Kidney (tissue), 14 donors: Measurements from ENCODE around the gene DHRS11. TPM values are rescaled to one million over a fixed set of nuclear protein-coding genes. Genes with fewer than 3 reads are reported as not detected.

Experiments used
- DNase-seq, 5 donors: peaks; one replicate each; pipeline ENCODE4 v3.0.0-alpha.2; 2013 to 2020
- FAIRE-seq: peaks from 2 replicates; lab custom pipeline; 2012; peaks lifted over from hg19 to GRCh38; lab: Jason Lieb, UNC
- H3K27ac ChIP-seq, 2 donors: one replicate each; pipeline ENCODE4 v1.7.0; 2013; ENCODE audit warnings: low read depth in 2 of 2, low read length in 2 of 2, inconsistent platforms in 1 of 2
- H3K27me3 ChIP-seq: one replicate; pipeline ENCODE4 v1.7.1; 2013; ENCODE audit warnings: low read length, inconsistent platforms; ENCODE audit not compliant: control insufficient read depth, insufficient read depth
- H3K36me3 ChIP-seq, 3 donors: one replicate each; pipeline versions ENCODE4 v1.7.0 to v1.7.1; 2013; ENCODE audit warnings: low read length in 3 of 3, control low read depth in 1 of 3, inconsistent platforms in 1 of 3; ENCODE audit not compliant: insufficient read depth in 3 of 3, control insufficient read depth in 2 of 3
- H3K4me1 ChIP-seq, 3 donors: one replicate each; pipeline versions ENCODE4 v1.7.0 to v1.7.1; 2013; ENCODE audit warnings: low read length in 3 of 3, inconsistent platforms in 1 of 3, low read depth in 1 of 3; ENCODE audit not compliant: control insufficient read depth in 2 of 3, insufficient read depth in 2 of 3
- H3K4me3 ChIP-seq, 3 donors: one replicate each; pipeline versions ENCODE4 v1.7.0 to v1.8.1; 2013; ENCODE audit warnings: low read length in 3 of 3, control low read depth in 1 of 3, inconsistent platforms in 1 of 3
- H3K9ac ChIP-seq, 3 donors: one replicate each; pipeline versions ENCODE4 v1.7.0 to v1.7.1; 2013; ENCODE audit warnings: low read length in 3 of 3, control low read depth in 1 of 3, inconsistent platforms in 1 of 3
- H3K9me3 ChIP-seq, 3 donors: one replicate each; pipeline versions ENCODE4 v1.7.0 to v1.7.1; 2013; ENCODE audit warnings: low read length in 3 of 3, control low read depth in 1 of 3, inconsistent platforms in 1 of 3; ENCODE audit not compliant: control insufficient read depth in 2 of 3, insufficient read depth in 1 of 3
- CTCF ChIP-seq: IDR thresholded peaks from 3 replicates; pipeline ENCODE4 v1.5.1; 2012; ENCODE audit warnings: mild to moderate bottlenecking, moderate library complexity, borderline replicate concordance; ENCODE audit not compliant: insufficient read depth; ENCODE audit errors: extremely low read depth
- intact Hi-C: fragments of 100-400 bp; cut with DNase I; formaldehyde crosslinking; loops from one replicate; pipeline ENCODE4 v1.11.1; 2022
- polyA plus RNA-seq: library from polyadenylated mRNA; stranded (reverse); fragments of 350-450 nt; fragmentation: Illumina TruSeq; extraction: RNeasy Lipid Tissue Mini Kit (QIAGEN cat#74804); gene quantifications from one replicate; pipeline ENCODE4 v1.2.3, GENCODE V29; 2014; ENCODE audit warnings: low read depth, low replicate concordance; ENCODE audit not compliant: insufficient read depth
- total RNA-seq: library from RNA; stranded (reverse); fragmentation: NEBNext Ultra II Directional; extraction: Animal tissue kit (Norgen Biotek cat#: 25700); gene quantifications from one replicate; pipeline ENCODE4 v1.2.1, GENCODE V29; 2021
- donor health status: control.
- donor health status: control.
- donor health status: control.
- donor health status: control.
- donor health status: control.
- donor health status: DM: yes; HTN: yes; CAD: no.
- donor health status: Normal renal cell carcinoma (clear cell type).

Gene DHRS11
- total and polyA plus RNA-seq, 2 donors from 2014 or later: 11.8 to 40.7 TPM

DNA sequence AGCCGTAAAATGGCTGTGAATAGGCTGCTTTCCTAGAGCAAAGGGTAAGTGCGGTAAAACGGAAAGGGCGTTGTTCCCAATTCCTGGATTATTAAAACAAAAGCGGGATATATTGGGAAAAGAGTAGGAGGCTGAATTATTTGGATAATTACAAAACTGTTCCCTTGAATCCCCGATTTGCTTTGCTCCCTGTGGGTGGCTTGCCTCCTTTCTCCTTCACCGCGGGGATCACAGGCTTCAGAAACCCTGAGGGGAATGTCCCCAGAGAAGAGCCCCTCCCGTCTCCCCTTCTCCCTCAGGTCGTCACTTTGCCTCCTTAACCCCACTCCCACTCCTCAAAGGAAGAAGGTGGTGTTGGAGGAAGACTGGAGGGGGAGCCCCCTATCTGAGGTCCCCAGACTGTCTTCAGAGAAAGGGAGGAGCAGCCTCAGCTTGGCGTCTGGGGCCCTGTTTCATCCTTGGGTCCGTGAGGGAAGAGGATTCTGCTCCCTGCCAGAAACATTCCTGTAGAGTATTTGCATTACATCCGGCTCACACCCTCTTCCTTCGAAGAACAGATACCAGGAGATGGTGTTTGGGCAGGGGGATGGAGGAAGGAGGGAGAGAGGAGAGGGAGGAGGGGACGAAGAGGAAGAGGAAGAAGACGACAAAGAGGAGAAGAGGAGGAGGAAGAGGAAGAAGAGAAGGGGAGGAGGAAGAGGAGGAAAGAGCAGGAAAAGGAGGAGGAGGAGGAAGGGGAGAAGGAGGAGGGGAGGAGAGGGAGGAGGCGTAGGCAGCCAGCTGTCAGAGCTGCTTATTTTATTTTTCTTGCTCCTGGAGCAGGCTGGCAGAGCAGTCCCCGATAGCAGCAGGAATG is 41.5 kb downstream of the DHRS11 start:
- peaks cover 2% of the 10 kb centered on the region for H3K27me3 ChIP-seq

GRCh38 chr17:36640346-36640745 is 48.7 kb downstream of the DHRS11 start:
- intact Hi-C loops: no loop called here
- no peak for DNase-seq
- TF ChIP-seq CTCF: no peak
- no peaks in the 10 kb centered on the region for H3K9me3 ChIP-seq
- H3K27ac ChIP-seq: no peak overlapping the region
- no peaks in the 10 kb centered on the region for H3K4me1 ChIP-seq
- no peak for FAIRE-seq
- peaks cover 17% of the 10 kb centered on the region for H3K27me3 ChIP-seq
- no peaks in the 10 kb centered on the region for H3K36me3 ChIP-seq
- H3K4me3 ChIP-seq: no peak overlapping the region
- no peak overlapping the region for H3K9ac ChIP-seq

More for the DNA sequence above, 41.5 kb downstream of the DHRS11 start:
- DNase-seq (peak in 1 of 5 donors; percentile 12), FAIRE-seq (no peak)
- Histone ChIP-seq H3K9ac (no peak overlapping the region), H3K36me3 (no peaks in the 10 kb centered on the region), H3K4me1 (no peaks in the 10 kb centered on the region), H3K27ac (no peak overlapping the region), H3K9me3 (no peaks in the 10 kb centered on the region), H3K4me3 (no peak overlapping the region)
- intact Hi-C loops: no loop called here
- TF ChIP-seq CTCF: no peak

DNA sequence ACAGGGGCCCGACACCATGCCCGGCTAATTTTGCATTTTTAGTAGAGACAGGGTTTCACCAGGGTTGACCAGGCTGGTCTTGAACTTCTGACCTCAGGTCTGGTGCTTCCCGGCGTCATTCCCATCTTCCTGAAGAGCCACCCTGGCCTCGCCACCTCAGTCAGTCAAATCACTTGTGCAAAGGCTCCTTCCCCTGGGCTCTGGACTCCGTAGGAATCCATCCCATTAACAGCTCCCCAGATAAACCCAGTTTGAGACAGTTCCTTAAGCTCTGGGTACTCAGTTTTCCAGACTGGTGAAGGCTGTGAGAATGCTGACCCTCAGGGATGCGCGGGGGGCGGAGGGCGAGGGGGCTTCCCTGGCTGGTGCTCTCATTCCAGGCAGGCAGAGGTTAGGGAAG is 49.2 kb downstream of the DHRS11 start:
- DNase-seq: no peak
- Histone ChIP-seq H3K4me3 (no peak overlapping the region), H3K9ac (no peak overlapping the region), H3K9me3 (no peaks in the 10 kb centered on the region), H3K36me3 (no peaks in the 10 kb centered on the region), H3K27ac (no peak overlapping the region), H3K27me3 (peaks cover 17% of the 10 kb centered on the region), H3K4me1 (no peaks in the 10 kb centered on the region)
- FAIRE-seq: no peak
- intact Hi-C loops: no loop called here
- TF ChIP-seq CTCF: no peak
